ENCODE results near the gene SGK1.

GRCh38 chr6:134148566-134148965 lies 169.3 kb downstream of the SGK1 start:
- TF ChIP-seq POLR2AphosphoS5 (IDR thresholded peaks at IDR 0.05), result no peak
- TF ChIP-seq CTCF (IDR thresholded peaks at IDR 0.05), result no peak
- TF ChIP-seq POLR2A (IDR thresholded peaks at IDR 0.05), result no peak
- no peak for TF ChIP-seq EP300 (IDR thresholded peaks at IDR 0.05; ENCODE audit: low read depth)
